NCI-H82 treated with DMSO at 0.1 percent for 48 hours (cell line): ENCODE data around the gene PKIG.

Source experiments
- DNase-seq: peaks from one replicate; lab custom pipeline; 2025; ENCODE audit not compliant: unreplicated experiment; lab: John Stamatoyannopoulos, UW

PKIG gene

GRCh38 chr20:44594730-44595129 lies 12.4 kb downstream of the PKIG start:
- no peak for DNase-seq

DNA sequence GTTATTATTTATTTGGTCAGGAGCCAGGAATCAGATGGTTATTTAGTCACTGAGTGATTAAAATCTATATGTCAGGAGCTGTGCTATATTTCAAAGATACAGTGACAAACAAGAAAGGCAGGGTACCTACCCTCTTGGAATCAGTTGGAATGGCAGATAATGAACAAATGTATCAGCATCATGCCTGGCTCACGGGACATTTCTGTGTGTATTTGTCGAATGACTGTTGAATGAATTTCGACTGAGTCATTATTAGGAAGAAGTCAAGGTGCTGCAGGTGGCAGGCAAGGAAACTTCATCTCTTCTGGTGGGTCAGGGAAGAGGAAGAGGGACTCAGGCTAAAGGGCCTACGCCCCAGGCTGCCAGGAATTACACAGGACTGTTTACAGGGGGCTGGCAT lies 13.6 kb downstream of the PKIG start:
- DNase-seq: no peak

DNA sequence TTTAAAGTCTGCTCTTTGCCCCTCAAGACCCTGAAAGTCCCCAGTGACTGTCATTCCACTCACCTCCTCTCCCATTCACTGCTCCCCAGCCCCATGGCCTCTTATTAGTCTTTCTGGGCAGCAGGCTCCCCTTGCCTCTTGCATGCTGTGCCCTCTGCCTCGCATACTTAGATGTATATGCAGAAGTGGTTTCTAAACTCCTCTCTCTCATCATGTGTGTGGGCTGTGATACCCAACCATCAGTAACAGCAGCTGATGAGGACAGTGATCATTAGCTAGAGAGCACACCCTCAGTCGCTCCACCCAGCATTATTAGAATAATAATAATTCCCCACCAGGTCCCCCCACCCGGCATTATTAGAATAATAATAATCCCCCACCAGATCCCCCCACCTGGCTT lies 14.5 kb downstream of the PKIG start:
- DNase-seq: no peak

- no peak for DNase-seq
Observed at GRCh38 chr20:44597516-44597915, 15.1 kb downstream of the PKIG start.

DNA sequence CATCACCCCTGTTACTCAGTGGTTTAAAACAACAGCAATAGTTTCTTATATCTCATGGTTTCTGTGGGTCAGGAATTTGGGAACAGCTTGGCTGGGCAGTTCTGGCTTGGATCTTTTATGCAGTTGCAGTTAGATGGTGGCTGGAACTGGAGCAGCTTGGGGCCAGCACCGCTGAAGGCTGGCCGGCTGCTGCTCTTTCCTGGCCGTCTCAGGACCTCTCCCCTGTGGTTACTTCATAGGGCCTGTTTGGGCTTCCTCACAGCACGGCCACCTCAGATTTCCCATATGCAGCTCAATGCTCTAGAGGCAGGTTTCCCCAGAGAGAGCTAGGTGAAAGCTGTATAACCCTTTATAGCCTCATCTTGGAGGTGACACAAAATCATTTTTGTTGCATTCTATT lies 15.6 kb downstream of the PKIG start:
- no peak for DNase-seq

- DNase-seq: no peak
Observed at GRCh38 chr20:44598423-44599305, 16.3 kb downstream of the PKIG start.

- DNase-seq: no peak
Observed at GRCh38 chr20:44599715-44600114, 17.3 kb downstream of the PKIG start.

DNA sequence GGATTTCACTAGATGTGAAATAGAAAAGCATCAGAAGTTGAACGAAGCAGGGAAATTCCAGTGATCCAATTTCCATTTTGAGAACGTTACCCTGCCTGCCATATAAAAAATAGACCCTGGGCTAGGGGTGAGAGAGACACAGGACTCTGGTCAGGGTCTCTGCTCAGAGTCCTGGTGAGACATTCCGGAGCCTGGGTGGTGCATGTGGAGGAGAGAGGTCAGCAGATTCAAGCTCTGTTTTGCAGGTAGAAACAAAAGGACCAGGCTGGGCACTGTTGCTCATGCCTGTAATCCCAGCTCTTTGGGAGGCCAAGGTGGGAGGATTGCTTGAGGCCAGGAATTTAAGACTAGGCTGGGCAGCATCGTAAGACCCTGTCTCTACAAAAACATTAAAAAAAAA lies 17.9 kb downstream of the PKIG start:
- no peak for DNase-seq

DNA sequence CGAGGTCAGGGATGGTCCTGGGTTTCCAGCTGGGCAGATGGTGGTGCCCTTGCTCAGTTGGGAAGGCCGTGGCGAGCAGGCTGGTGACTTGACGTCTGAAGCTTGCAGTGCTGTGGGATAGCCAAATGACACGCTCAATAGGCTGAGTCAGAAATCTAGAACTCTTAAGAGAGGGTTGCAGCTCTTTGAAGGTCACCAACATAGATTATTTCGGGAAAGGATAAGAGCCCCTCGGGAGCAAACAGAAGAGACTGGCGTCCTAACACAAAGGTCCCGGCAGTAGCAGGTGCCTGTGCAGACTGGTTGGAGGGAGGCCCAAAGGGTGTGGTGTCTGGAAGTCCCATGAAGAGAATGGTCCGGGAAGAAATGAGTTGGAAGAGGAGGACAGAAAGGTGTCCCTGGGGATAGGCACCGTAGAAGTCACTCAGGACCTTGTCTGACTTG lies 18.4 kb downstream of the PKIG start:
- DNase-seq: no peak

- DNase-seq: no peak
Observed at GRCh38 chr20:44601236-44601671, 18.9 kb downstream of the PKIG start.

- DNase-seq: no peak
Observed at GRCh38 chr20:44601801-44602204, 19.4 kb downstream of the PKIG start.

DNA sequence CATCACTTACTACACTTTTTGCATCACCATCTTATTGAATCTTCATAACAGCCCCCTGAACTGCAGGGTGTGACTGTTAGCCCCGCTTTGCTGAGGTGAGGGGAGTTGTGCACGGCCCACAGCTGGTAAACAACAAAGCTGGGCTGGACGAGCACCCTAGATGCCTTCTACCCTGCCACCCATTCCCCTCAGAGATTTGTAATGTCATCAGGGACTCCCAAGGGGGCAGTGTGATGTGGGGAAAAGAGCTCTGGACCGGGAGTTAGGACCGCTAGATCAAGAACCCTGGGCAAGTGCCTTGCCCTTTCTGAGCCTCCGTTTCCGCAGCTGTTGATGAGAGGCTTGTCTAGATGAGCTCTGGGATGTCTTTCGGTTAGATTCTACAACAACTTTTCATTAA lies 20.9 kb downstream of the PKIG start:
- no peak for DNase-seq

DNA sequence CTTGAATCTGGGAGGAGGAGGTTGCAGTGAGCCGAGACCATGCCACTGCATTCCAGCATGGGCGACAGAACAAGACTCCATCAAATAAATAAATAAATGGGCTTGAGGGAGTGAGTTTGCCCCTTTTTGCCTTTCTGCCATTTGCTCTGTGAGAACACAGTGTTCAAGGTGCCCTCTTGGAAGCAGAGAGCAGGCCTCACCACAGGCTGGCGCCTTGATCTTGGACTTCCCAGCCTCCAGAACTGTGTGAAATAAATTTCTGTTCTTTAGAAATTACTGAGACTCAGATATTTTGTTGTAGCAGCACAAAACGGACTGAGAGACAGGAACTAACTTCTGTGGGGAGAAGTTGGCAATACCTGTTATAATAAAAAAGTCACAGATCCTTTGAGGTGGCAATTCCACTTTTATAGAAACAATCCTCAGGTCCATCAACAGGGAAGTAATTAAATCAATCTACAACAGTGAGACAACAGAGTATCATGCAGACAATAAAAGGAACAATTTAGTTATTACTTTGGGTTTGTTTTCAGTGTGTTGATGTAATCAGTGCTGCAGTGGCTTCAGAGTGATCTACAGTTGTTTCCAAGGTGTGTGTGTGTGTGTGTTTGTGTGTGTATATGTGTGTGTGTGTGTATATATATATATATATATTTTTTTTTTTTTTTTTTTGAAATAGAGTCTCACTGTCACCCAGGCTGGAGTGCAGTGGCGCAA lies 24.5 kb downstream of the PKIG start:
- DNase-seq: no peak

DNA sequence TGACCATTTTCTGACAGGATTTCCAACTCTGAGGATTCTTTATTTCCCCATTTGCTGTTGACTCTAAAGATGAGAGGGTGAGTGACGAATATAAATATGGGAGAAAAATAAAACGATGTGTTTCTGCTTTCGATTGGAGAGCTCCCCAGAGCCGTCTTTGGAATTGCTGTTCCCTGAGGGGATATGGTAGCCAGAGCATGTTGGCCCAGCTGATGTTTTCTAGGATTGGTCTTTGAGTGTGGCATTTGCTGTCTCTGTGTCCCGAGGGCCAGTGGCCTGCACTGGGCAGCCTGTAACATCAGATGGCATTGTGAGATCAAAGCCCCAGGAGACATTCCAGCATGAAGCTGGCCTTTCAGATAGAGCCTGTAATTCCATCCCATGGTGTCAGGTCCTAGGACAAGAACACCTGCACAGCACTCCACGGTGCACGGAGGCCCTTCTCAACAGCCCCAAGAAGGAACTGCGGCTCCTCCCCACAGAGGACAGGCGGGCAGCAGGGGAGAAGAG lies 26.7 kb downstream of the PKIG start:
- DNase-seq: no peak

DNA sequence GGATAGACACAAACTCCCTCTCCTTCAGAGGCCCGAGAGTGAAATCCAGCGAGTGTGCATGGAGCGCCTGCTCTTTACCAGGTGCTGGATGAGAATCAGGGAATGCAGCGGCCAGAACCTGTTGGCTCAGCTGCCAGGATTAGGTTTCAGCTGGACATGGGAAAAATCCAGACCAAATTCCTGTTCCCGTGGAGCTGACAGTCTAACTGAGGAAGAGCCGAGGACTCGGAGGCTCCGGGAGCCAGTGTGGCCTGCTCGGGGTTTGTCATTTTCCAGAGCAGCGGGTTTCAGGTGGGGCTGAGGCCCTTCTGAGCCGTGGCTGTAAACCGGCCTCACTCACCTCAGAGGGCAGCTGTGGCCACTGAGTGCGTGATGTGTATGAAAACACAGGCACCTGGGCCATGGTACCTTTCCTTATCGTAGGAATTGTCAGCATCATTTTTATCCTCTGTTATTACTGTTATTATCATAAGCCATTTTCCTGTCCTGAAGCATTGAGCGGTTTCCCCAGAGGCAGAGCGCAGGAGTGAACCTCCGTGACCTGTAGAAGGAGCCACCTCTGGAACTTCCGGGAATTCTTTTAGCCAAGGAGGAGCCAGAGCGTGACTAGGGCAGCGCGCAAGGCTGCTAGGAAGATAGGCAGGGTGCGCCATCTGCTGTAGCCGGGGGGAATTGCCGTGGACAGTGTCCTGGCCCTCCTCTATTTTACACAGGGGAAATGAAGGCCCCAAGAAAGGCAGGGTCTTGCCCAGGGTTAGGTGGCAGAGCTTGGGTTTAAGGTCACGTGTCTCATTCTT lies 27.3 kb downstream of the PKIG start:
- DNase-seq: peak; percentile 77

- DNase-seq: no peak
Observed at GRCh38 chr20:44610313-44610962, 28.1 kb downstream of the PKIG start.

DNA sequence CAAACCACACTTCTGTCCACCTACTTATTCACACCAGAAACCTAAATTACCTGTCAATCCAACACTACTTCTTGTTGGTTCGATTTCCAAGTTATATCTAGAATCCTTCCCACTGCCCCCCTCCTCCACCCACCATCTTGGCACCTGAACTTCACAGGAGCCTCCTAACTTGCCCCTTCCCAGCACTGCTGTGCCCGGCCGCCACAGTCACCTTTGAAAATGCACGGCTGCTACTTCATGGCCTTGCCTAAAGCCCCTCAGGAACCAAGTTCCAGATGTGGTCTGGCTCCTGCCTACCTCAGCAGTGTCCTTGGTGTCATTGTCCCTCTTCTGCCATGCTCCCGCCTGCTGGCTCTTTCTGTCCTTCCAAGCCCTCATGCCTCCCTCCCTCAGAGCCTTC lies 31.2 kb downstream of the PKIG start:
- DNase-seq: no peak

DNA sequence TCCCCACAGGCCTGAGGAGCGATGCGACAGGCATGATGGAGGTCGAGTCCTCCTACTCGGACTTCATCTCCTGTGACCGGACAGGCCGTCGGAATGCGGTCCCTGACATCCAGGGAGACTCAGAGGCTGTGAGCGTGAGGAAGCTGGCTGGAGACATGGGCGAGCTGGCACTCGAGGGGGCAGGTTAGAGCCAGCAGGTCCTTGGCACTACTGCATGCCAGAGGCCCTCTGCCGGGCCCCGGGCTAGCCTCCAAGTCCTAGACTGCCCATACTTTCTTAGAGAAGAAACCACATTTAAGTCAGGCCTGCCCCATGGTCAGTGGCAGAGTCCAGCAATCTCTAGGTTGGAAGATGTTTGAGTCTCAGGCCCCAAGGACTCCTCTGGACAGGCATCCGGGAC lies 32.1 kb downstream of the PKIG start:
- no peak for DNase-seq

- DNase-seq: no peak
Observed at GRCh38 chr20:44615169-44615791, 32.9 kb downstream of the PKIG start.

- DNase-seq: no peak
Observed at GRCh38 chr20:44615876-44616603, 33.7 kb downstream of the PKIG start.
